Mesendoderm (in vitro differentiated cells): ENCODE results near the gene LSM14A.

Experiments
- DNase-seq: peaks from one replicate; pipeline ENCODE4 v3.0.0; 2013
- H2AK5ac ChIP-seq: 2 replicates; pipeline ENCODE4 v1.6.1; 2013; ENCODE audit warnings: low read length, inconsistent platforms
- H2BK120ac ChIP-seq: 2 replicates; pipeline ENCODE4 v1.6.1; 2013; ENCODE audit warnings: low read depth, mild to moderate bottlenecking, low read length, moderate library complexity, mixed read lengths
- H2BK15ac ChIP-seq: replicated peaks from 2 replicates; pipeline ENCODE4 v1.6.1; 2013; ENCODE audit warnings: low read depth, mild to moderate bottlenecking, moderate library complexity
- H2BK5ac ChIP-seq: 2 replicates; pipeline ENCODE4 v1.6.1; 2013; ENCODE audit warnings: low read length, inconsistent platforms
- H3K18ac ChIP-seq: 2 replicates; pipeline ENCODE4 v1.6.1; 2013; ENCODE audit warnings: mild to moderate bottlenecking, low read length, mixed read lengths
- H3K23ac ChIP-seq: one replicate; pipeline ENCODE4 v1.6.1; 2013; ENCODE audit warnings: low read length
- H3K27ac ChIP-seq: 2 replicates; pipeline ENCODE4 v1.5.1; 2013; ENCODE audit warnings: low read depth, mild to moderate bottlenecking, inconsistent platforms, low read length, moderate library complexity
- H3K27me3 ChIP-seq: 2 replicates; pipeline ENCODE4 v1.6.1; 2013; ENCODE audit warnings: low read length, control low read depth, mild to moderate bottlenecking, inconsistent platforms; ENCODE audit not compliant: insufficient read depth, poor library complexity
- H3K36me3 ChIP-seq: 2 replicates; pipeline ENCODE4 v1.6.1; 2013; ENCODE audit warnings: low read length, inconsistent platforms; ENCODE audit not compliant: control insufficient read depth, insufficient read depth
- H3K4ac ChIP-seq: one replicate; pipeline ENCODE4 v1.6.1; 2013; ENCODE audit warnings: low read depth, mild to moderate bottlenecking, low read length, moderate library complexity
- H3K4me1 ChIP-seq: 2 replicates; pipeline ENCODE4 v1.6.1; 2013; ENCODE audit warnings: low read depth, low read length, inconsistent platforms; ENCODE audit not compliant: control insufficient read depth
- H3K4me2 ChIP-seq: 2 replicates; pipeline ENCODE4 v1.6.1; 2013; ENCODE audit warnings: low read length
- H3K4me3 ChIP-seq: 2 replicates; pipeline ENCODE4 v1.5.1; 2013; ENCODE audit warnings: mild to moderate bottlenecking, low read length
- H3K56ac ChIP-seq: one replicate; pipeline ENCODE4 v1.6.1; 2013; ENCODE audit warnings: low read length
- H3K79me1 ChIP-seq: 2 replicates; pipeline ENCODE4 v1.6.1; 2013; ENCODE audit warnings: low read length, inconsistent platforms
- H3K79me2 ChIP-seq: 2 replicates; pipeline ENCODE4 v1.6.1; 2013; ENCODE audit warnings: mild to moderate bottlenecking, low read length; ENCODE audit not compliant: control insufficient read depth, insufficient read depth
- H3K9ac ChIP-seq: 2 replicates; pipeline ENCODE4 v1.6.1; 2013; ENCODE audit warnings: low read length, inconsistent platforms
- H4K5ac ChIP-seq: one replicate; pipeline ENCODE4 v1.6.1; 2013; ENCODE audit warnings: low read length
- H4K8ac ChIP-seq: one replicate; pipeline ENCODE4 v1.6.1; 2013; ENCODE audit warnings: low read depth, mild to moderate bottlenecking, control low read depth, low read length, moderate library complexity
- WGBS: extraction: QIAGEN DNeasy Blood & Tissue Kit; methylation state at CpG from one replicate; pipeline ENCODE4 v1.1.7; 2013; ENCODE audit warnings: low lambda C conversion rate, missing lambda C conversion rate; ENCODE audit not compliant: insufficient coverage; ENCODE audit errors: extremely low coverage; 5-methylcytosine and 5-hydroxymethylcytosine counted together

Gene LSM14A

DNA sequence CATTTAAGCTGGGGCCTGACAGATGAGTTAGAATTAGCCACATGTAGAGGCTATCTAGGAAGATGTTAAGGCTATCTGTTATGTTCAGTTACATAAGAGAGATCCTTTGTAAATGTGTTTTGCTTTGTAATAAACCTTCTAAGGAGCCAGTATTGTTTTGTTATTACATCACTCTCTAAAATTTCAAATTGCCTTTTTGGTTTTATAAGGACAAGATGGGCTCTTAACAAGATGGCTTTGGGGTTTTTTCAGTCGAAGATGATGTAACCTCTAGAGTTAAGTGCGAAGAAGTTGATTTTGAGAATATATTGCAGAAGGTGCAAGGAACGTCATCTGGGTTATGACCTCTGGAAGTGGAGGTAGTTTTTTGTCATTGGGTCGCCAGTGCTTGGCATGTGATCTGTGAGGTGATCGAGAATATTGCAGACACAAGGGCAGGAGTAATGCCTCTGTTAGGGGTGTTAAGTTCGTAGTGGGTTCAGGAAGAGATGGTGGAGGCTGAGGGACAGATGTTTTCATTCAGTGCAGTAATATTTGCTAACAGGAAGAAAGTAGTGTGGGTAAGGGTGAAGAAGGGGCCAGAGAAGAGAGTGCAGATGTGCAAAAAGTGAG, 12.7 kb downstream of the LSM14A start:
- no peak for DNase-seq
- Histone ChIP-seq H4K5ac (no peak overlapping the region), H3K23ac (no peak overlapping the region), H2BK5ac (no peak overlapping the region), H3K79me2 (peaks cover 92% of the 10 kb centered on the region), H2AK5ac (no peak overlapping the region), H3K27me3 (no peaks in the 10 kb centered on the region), H3K4me3 (no peak overlapping the region), H3K4me2 (no peak overlapping the region), H3K56ac (no peak overlapping the region), H3K9ac (no peak overlapping the region), H3K79me1 (peaks cover 10% of the 10 kb centered on the region), H3K18ac (no peak overlapping the region), H3K27ac (no peak overlapping the region), H4K8ac (no peak overlapping the region), H2BK120ac (no peak overlapping the region), H2BK15ac (no peak overlapping the region), H3K4ac (no peak overlapping the region), H3K4me1 (peaks cover 2% of the 10 kb centered on the region), H3K36me3 (no peaks in the 10 kb centered on the region)
- WGBS: 100% methylated on average over 3 of the region's 6 CpGs

DNA sequence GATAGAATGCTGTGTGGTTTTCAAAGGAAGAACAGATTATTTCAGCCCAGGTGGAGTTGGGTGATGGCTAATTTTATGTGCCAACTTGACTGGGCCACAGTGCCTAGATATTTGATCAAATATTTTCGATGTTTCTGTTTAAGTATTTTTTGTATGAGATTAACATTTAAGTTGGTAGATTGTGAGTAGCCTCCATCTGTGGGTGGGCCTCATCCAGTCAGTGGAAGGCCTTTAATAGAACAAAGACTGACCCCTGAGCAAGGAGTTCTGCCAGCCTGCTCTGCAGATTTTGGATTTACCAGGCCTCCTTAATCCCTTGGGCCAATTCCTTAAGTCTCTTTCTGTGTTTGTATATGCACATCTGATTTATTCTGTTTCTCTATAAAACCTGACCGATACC, 13.9 kb downstream of the LSM14A start:
- H3K4me2 ChIP-seq: no peak overlapping the region
- H3K18ac ChIP-seq: no peak overlapping the region
- no peak overlapping the region for H3K23ac ChIP-seq
- no peak overlapping the region for H3K9ac ChIP-seq
- no peak overlapping the region for H3K4ac ChIP-seq
- WGBS: no CpG with 5 or more reads among the region's 2 CpGs
- no peak overlapping the region for H4K5ac ChIP-seq
- H3K27me3 ChIP-seq: no peaks in the 10 kb centered on the region
- H3K27ac ChIP-seq: no peak overlapping the region
- H2BK120ac ChIP-seq: no peak overlapping the region
- H3K36me3 ChIP-seq: no peaks in the 10 kb centered on the region
- no peak overlapping the region for H3K4me3 ChIP-seq
- H2BK15ac ChIP-seq: no peak overlapping the region
- no peak overlapping the region for H2AK5ac ChIP-seq
- H3K4me1 ChIP-seq: peaks cover 2% of the 10 kb centered on the region
- H3K79me2 ChIP-seq: peaks cover 81% of the 10 kb centered on the region
- no peak for DNase-seq
- no peak overlapping the region for H4K8ac ChIP-seq
- H3K79me1 ChIP-seq: peaks cover 10% of the 10 kb centered on the region
- no peak overlapping the region for H2BK5ac ChIP-seq
- H3K56ac ChIP-seq: no peak overlapping the region

DNA sequence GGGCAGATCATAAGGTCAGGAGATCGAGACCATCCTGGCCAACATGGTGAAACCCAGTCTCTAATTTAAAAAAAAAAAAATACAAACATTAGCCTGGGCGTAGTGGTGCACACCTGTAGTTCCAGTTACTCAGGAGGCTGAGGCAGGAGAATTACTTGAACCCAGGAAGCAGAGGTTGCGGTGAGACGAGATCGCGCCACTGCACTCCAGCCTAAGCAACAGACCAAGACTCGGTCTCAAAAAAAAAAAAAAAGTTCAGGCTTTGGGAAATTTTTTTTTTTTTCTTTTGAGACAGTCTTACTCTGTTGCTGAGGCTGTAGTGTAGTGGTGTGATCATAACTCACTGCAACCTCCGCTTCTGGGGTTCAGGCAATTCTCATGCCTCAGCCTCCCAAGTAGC, 14.7 kb downstream of the LSM14A start:
- H3K18ac ChIP-seq: no peak overlapping the region
- no peak overlapping the region for H3K4me3 ChIP-seq
- no CpG with 5 or more reads among the region's 8 CpGs for WGBS
- H3K36me3 ChIP-seq: no peaks in the 10 kb centered on the region
- no peak overlapping the region for H3K56ac ChIP-seq
- no peak overlapping the region for H2BK5ac ChIP-seq
- H4K8ac ChIP-seq: no peak overlapping the region
- H3K9ac ChIP-seq: no peak overlapping the region
- peaks cover 7% of the 10 kb centered on the region for H3K79me1 ChIP-seq
- no peak overlapping the region for H2BK120ac ChIP-seq
- H3K4me2 ChIP-seq: no peak overlapping the region
- DNase-seq: no peak
- H3K4ac ChIP-seq: no peak overlapping the region
- no peaks in the 10 kb centered on the region for H3K4me1 ChIP-seq
- H3K79me2 ChIP-seq: peaks cover 79% of the 10 kb centered on the region
- no peak overlapping the region for H3K27ac ChIP-seq
- no peak overlapping the region for H2BK15ac ChIP-seq
- no peaks in the 10 kb centered on the region for H3K27me3 ChIP-seq
- no peak overlapping the region for H4K5ac ChIP-seq
- H2AK5ac ChIP-seq: no peak overlapping the region
- no peak overlapping the region for H3K23ac ChIP-seq

DNA sequence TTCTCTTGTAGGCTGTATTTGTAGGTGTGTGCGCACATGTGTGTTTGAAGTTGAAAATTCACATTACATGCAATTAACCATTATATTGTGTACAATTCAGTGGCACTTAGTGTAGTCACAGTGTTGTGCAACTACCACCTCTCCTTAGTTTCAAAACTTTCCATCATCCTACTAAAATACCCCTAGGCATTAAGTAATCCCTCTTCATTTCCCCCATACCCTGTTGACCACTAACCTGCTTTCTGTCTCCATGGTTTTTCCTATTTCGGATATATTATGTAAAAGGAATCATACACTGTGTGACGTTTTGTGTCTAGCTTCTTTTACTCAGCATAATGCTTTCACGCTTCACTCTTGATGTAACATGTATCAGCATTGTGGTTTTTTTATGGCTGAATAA, 16.1 kb downstream of the LSM14A start:
- Histone ChIP-seq H2AK5ac (no peak overlapping the region), H3K18ac (no peak overlapping the region), H3K79me2 (peaks cover 77% of the 10 kb centered on the region), H3K4ac (no peak overlapping the region), H2BK5ac (no peak overlapping the region), H3K36me3 (no peaks in the 10 kb centered on the region), H3K23ac (no peak overlapping the region), H4K8ac (no peak overlapping the region), H3K79me1 (peaks cover 7% of the 10 kb centered on the region), H3K27me3 (no peaks in the 10 kb centered on the region), H3K4me1 (no peaks in the 10 kb centered on the region), H2BK120ac (no peak overlapping the region), H3K4me2 (no peak overlapping the region), H4K5ac (no peak overlapping the region), H3K27ac (no peak overlapping the region), H3K9ac (no peak overlapping the region), H2BK15ac (no peak overlapping the region), H3K56ac (no peak overlapping the region), H3K4me3 (no peak overlapping the region)
- WGBS: no CpG with 5 or more reads among the region's 4 CpGs
- DNase-seq: no peak

DNA sequence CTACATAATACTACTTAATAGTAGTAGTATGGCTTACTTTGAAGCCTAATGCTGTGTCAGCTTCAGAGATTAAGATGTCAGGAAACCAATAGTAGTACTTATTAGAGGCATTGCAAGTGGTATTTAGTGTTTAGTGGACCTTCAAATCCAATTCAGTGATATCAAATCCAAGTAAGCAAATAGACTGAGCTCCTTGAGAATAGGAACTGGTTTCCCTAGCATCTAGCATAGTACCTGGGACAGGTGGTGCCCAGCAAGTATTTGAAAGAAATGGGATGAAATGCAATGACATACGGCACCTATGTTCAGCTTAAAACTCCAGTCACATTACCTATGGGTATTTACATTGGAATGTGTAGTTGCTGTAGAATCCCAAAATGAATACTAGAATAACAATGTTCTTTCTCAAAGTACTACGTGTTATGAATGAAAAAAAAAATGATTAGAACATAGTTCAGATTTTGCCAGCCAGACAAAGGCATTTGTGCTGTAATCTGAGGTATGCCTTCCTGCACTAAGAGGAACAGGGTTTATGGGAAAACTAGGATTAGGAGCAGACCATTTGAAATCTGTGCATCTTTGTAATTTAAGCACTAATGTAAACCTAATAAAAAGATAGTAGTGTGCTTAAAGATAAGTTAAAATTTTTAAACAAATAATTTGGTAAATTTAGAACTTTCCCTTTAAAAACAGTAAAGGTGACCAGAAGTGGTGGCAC, 17.1 kb downstream of the LSM14A start:
- H3K79me2 ChIP-seq: peaks cover 75% of the 10 kb centered on the region
- H3K4ac ChIP-seq: no peak overlapping the region
- H2BK15ac ChIP-seq: no peak overlapping the region
- peaks cover 11% of the 10 kb centered on the region for H3K79me1 ChIP-seq
- H2BK5ac ChIP-seq: no peak overlapping the region
- no peak overlapping the region for H3K4me3 ChIP-seq
- no peaks in the 10 kb centered on the region for H3K27me3 ChIP-seq
- no CpG with 5 or more reads among the region's 2 CpGs for WGBS
- H2BK120ac ChIP-seq: no peak overlapping the region
- no peak for DNase-seq
- H3K27ac ChIP-seq: no peak overlapping the region
- no peak overlapping the region for H3K4me2 ChIP-seq
- no peak overlapping the region for H3K9ac ChIP-seq
- no peak overlapping the region for H4K8ac ChIP-seq
- H3K23ac ChIP-seq: no peak overlapping the region
- peaks cover 1% of the 10 kb centered on the region for H3K36me3 ChIP-seq
- no peak overlapping the region for H3K18ac ChIP-seq
- H3K56ac ChIP-seq: no peak overlapping the region
- no peak overlapping the region for H2AK5ac ChIP-seq
- H3K4me1 ChIP-seq: no peaks in the 10 kb centered on the region
- no peak overlapping the region for H4K5ac ChIP-seq
